Bronchial epithelial cell (primary cell): Measurements from ENCODE around the gene ZNF644. TPM values are rescaled to one million over a fixed set of nuclear protein-coding genes. Genes with fewer than 3 reads are reported as not detected.

Experiments
- DNase-seq: peaks from one replicate; pipeline ENCODE4 v3.0.0-alpha.2; 2010; ENCODE audit warnings: low read depth
- FAIRE-seq: peaks from 2 replicates; lab custom pipeline; 2011; peaks lifted over from hg19 to GRCh38; lab: Jason Lieb, UNC
- H3K27me3 ChIP-seq: 2 replicates; pipeline ENCODE4 v1.5.1; 2011; ENCODE audit warnings: low read length; ENCODE audit not compliant: control insufficient read depth, insufficient read depth
- H3K36me3 ChIP-seq: 2 replicates; pipeline ENCODE4 v1.5.1; 2011; ENCODE audit warnings: low read length; ENCODE audit not compliant: control insufficient read depth, insufficient read depth
- H3K4me3 ChIP-seq: 2 replicates; pipeline ENCODE4 v1.5.1; 2011; ENCODE audit warnings: mild to moderate bottlenecking, low read depth, low read length, control low read depth
- CTCF ChIP-seq: IDR thresholded peaks from 2 replicates; pipeline ENCODE4 v1.5.1; 2011; ENCODE audit warnings: mild to moderate bottlenecking, moderate library complexity, low read length, control low read depth, inconsistent platforms; ENCODE audit not compliant: insufficient read depth, severe bottlenecking
- total RNA-seq: library from RNA; depleted of rRNA; stranded (reverse); fragments of >200 nt; gene quantifications from 2 replicates; pipeline ENCODE4 v1.2.1, GENCODE V29; 2014

ZNF644 gene
- total RNA-seq, 1 donor from 2014 or later = 54.5 TPM

GRCh38 chr1:91026320-91026719 is 4.5 kb upstream of the ZNF644 start:
- DNase-seq = no peak
- H3K27me3 ChIP-seq = peaks cover 1% of the 10 kb centered on the region
- TF ChIP-seq CTCF = no peak
- H3K36me3 ChIP-seq = no peaks in the 10 kb centered on the region
- no peak overlapping the region for H3K4me3 ChIP-seq
- no peak for FAIRE-seq

- no peak for FAIRE-seq
- no peak for DNase-seq
- TF ChIP-seq CTCF = no peak
Observed at GRCh38 chr1:91024481-91025119, 2.8 kb upstream of the ZNF644 start.

GRCh38 chr1:91022518-91022929 is 689 bp upstream of the ZNF644 start:
- Histone ChIP-seq H3K27me3 (no peaks in the 10 kb centered on the region), H3K4me3 (peak overlapping the region; percentile 99), H3K36me3 (no peaks in the 10 kb centered on the region)
- FAIRE-seq = no peak
- DNase-seq = no peak
- no peak for TF ChIP-seq CTCF

More at GRCh38 chr1:91024481-91025119, 2.8 kb upstream of the ZNF644 start:
- Histone ChIP-seq H3K4me3 (no peak overlapping the region), H3K36me3 (no peaks in the 10 kb centered on the region), H3K27me3 (no peaks in the 10 kb centered on the region)

GRCh38 chr1:91020967-91021685 is 709 bp downstream of the ZNF644 start:
- Histone ChIP-seq H3K36me3 (no peaks in the 10 kb centered on the region), H3K4me3 (peak overlapping the region; percentile 99), H3K27me3 (no peaks in the 10 kb centered on the region)
- DNase-seq (peak; percentile 61), FAIRE-seq (no peak)
- no peak for TF ChIP-seq CTCF

- Histone ChIP-seq H3K4me3 (peak overlapping the region; percentile 99), H3K36me3 (no peaks in the 10 kb centered on the region), H3K27me3 (no peaks in the 10 kb centered on the region)
- DNase-seq = no peak
- TF ChIP-seq CTCF = no peak
- FAIRE-seq = no peak
Observed at GRCh38 chr1:91020486-91020885, 1.3 kb downstream of the ZNF644 start.
